Spinal cord (tissue), 10 donors: ENCODE results near the gene SMIM44. TPM values are rescaled to one million over a fixed set of nuclear protein-coding genes. Genes with fewer than 3 reads are reported as not detected.
"Not testable (repeated sequence)": the region's sequence is repeated elsewhere in the genome, so short reads cannot be mapped to it uniquely, and the experiment has no call there.

Source experiments
- DNase-seq, 6 donors: peaks; one replicate each; pipeline versions ENCODE4 v3.0.0 to v3.0.0-alpha.2; 2013 to 2015; ENCODE audit warnings: low spot score in 6 of 6, low read depth in 4 of 6
- H3K27ac ChIP-seq: one replicate; pipeline ENCODE4 v1.5.1; 2013; ENCODE audit warnings: low read depth, low read length, control low read depth
- H3K27me3 ChIP-seq: one replicate; pipeline ENCODE4 v1.6.1; 2013; ENCODE audit warnings: low read length; ENCODE audit not compliant: control insufficient read depth, insufficient read depth
- H3K36me3 ChIP-seq: one replicate; pipeline ENCODE4 v1.6.1; 2013; ENCODE audit warnings: low read length; ENCODE audit not compliant: control insufficient read depth, insufficient read depth
- H3K4me1 ChIP-seq: one replicate; pipeline ENCODE4 v1.6.1; 2013; ENCODE audit warnings: low read length; ENCODE audit not compliant: control insufficient read depth, insufficient read depth
- H3K4me3 ChIP-seq: one replicate; pipeline ENCODE4 v1.5.1; 2013; ENCODE audit warnings: low read depth, low read length, control low read depth
- H3K9me3 ChIP-seq: one replicate; pipeline ENCODE4 v1.6.1; 2013; ENCODE audit warnings: low read length; ENCODE audit not compliant: control insufficient read depth, insufficient read depth
- WGBS: methylation state at CpG from one replicate; pipeline ENCODE4 v1.1.5; 2013; ENCODE audit warnings: missing lambda C conversion rate; ENCODE audit not compliant: insufficient coverage; 5-methylcytosine and 5-hydroxymethylcytosine counted together
- polyA plus RNA-seq, 2 donors: library from polyadenylated mRNA; unstranded; fragments of 120-200 nt; gene quantifications; one replicate each; pipeline ENCODE4 v1.2.1, GENCODE V29; 2013; ENCODE audit not compliant: insufficient read length in 2 of 2
- total RNA-seq, 2 donors: library from RNA; depleted of rRNA in 1 of 2; stranded (reverse); fragments of 120-200 nt in 1 of 2; fragments of >200 nt in 1 of 2; gene quantifications; one replicate each; pipeline versions ENCODE4 v1.2.3 to v1.2.4, GENCODE V29; 2013 to 2014
- donor health status: healthy.

The SMIM44 gene
- total and polyA plus RNA-seq, 4 donors: not detected

- no peaks in the 10 kb centered on the region for H3K9me3 ChIP-seq
- H3K27ac ChIP-seq: no peak overlapping the region
- no peak for DNase-seq
- H3K4me1 ChIP-seq: peaks cover 70% of the 10 kb centered on the region
- 84% methylated on average over 21 of the region's 22 CpGs for WGBS
- no peak overlapping the region for H3K4me3 ChIP-seq
- no peaks in the 10 kb centered on the region for H3K27me3 ChIP-seq
- peaks cover 75% of the 10 kb centered on the region for H3K36me3 ChIP-seq
These were observed 27.5 kb upstream of the SMIM44 start for GRCh38 chr19:3510727-3511126.

GRCh38 chr19:3509566-3509989 is 26.3 kb upstream of the SMIM44 start:
- Histone ChIP-seq H3K27ac (no peak overlapping the region), H3K4me1 (peaks cover 71% of the 10 kb centered on the region), H3K36me3 (peaks cover 68% of the 10 kb centered on the region), H3K9me3 (no peaks in the 10 kb centered on the region), H3K27me3 (no peaks in the 10 kb centered on the region), H3K4me3 (no peak overlapping the region)
- DNase-seq: no peak
- WGBS: 93% methylated on average over 15 of the region's 15 CpGs

GRCh38 chr19:3508771-3509535 is 25.7 kb upstream of the SMIM44 start:
- Histone ChIP-seq H3K36me3 (peaks cover 61% of the 10 kb centered on the region), H3K9me3 (no peaks in the 10 kb centered on the region), H3K27me3 (no peaks in the 10 kb centered on the region), H3K4me1 (peaks cover 71% of the 10 kb centered on the region), H3K4me3 (no peak overlapping the region), H3K27ac (no peak overlapping the region)
- WGBS: 90% methylated on average over 22 of the region's 23 CpGs
- no peak for DNase-seq

- not testable (repeated sequence) for H3K27ac ChIP-seq, H3K4me3 ChIP-seq, DNase-seq, H3K27me3 ChIP-seq, H3K9me3 ChIP-seq
- H3K36me3 ChIP-seq: peaks cover 54% of the 10 kb centered on the region
- H3K4me1 ChIP-seq: peaks cover 66% of the 10 kb centered on the region
- WGBS: 95% methylated on average over 5 of the region's 18 CpGs
These were observed 24.9 kb upstream of the SMIM44 start for GRCh38 chr19:3508121-3508661.

GRCh38 chr19:3507371-3508120 is 24.3 kb upstream of the SMIM44 start:
- H3K27ac ChIP-seq: peak overlapping the region; percentile 4
- H3K27me3 ChIP-seq: no peaks in the 10 kb centered on the region
- peaks cover 59% of the 10 kb centered on the region for H3K4me1 ChIP-seq
- peak in 2 of 6 donors; percentile 31 to 39 for DNase-seq
- no peaks in the 10 kb centered on the region for H3K9me3 ChIP-seq
- 15% methylated on average over 23 of the region's 31 CpGs for WGBS
- peaks cover 48% of the 10 kb centered on the region for H3K36me3 ChIP-seq
- H3K4me3 ChIP-seq: peak overlapping the region; percentile 86

GRCh38 chr19:3506384-3507340 is 23.4 kb upstream of the SMIM44 start:
- peaks cover 50% of the 10 kb centered on the region for H3K4me1 ChIP-seq
- H3K27ac ChIP-seq: peak overlapping the region; percentile 4
- H3K9me3 ChIP-seq: no peaks in the 10 kb centered on the region
- H3K4me3 ChIP-seq: peak overlapping the region; percentile 86
- DNase-seq: peak in 2 of 6 donors; percentile 23 to 33
- H3K36me3 ChIP-seq: peaks cover 39% of the 10 kb centered on the region
- WGBS: under 1% methylated on average over 61 of the region's 69 CpGs
- H3K27me3 ChIP-seq: no peaks in the 10 kb centered on the region

GRCh38 chr19:3505598-3506383 is 22.6 kb upstream of the SMIM44 start, which contains the start of gene FZR1:
TSS of gene FZR1 (plus strand) at chr19:3506311. CDS start at chr19:3522990, 16,679 bp downstream.
- DNase-seq: peak; percentile 94 to 99 (median 98)
- 2% methylated on average over 79 of the region's 79 CpGs for WGBS
- Histone ChIP-seq H3K27ac (peak within 1 kb of the TSS; percentile 83), H3K4me1 (peaks cover 44% of the 10 kb centered on the region), H3K9me3 (no peaks in the 10 kb centered on the region), H3K36me3 (peaks cover 30% of the 10 kb centered on the region), H3K4me3 (peak within 1 kb of the TSS; percentile 89), H3K27me3 (no peaks in the 10 kb centered on the region)

GRCh38 chr19:3504735-3505134 is 21.5 kb upstream of the SMIM44 start:
- Histone ChIP-seq H3K4me1 (peaks cover 42% of the 10 kb centered on the region), H3K27me3 (no peaks in the 10 kb centered on the region), H3K4me3 (no peak overlapping the region), H3K9me3 (no peaks in the 10 kb centered on the region), H3K36me3 (peaks cover 20% of the 10 kb centered on the region), H3K27ac (no peak overlapping the region)
- 84% methylated on average over 4 of the region's 5 CpGs for WGBS
- DNase-seq: no peak
